GM21526 (cell line): ENCODE measurements around the gene CCDC47.

ENCODE experiments used
- ATAC-seq: cut with Tn5 transposase; IDR thresholded peaks from one replicate; pipeline ENCODE4 v1.9.1; 2021; ENCODE audit warnings: moderate library complexity; ENCODE audit not compliant: unreplicated experiment, low FRiP score

Gene CCDC47

GRCh38 chr17:63699638-63700527 is 73.5 kb downstream of the CCDC47 start, which contains the start of gene LIMD2:
Gene LIMD2, minus strand, starts transcription at chr17:63700125. Its CDS starts 827 bp downstream, at chr17:63699298.
- ATAC-seq, result no peak

DNA sequence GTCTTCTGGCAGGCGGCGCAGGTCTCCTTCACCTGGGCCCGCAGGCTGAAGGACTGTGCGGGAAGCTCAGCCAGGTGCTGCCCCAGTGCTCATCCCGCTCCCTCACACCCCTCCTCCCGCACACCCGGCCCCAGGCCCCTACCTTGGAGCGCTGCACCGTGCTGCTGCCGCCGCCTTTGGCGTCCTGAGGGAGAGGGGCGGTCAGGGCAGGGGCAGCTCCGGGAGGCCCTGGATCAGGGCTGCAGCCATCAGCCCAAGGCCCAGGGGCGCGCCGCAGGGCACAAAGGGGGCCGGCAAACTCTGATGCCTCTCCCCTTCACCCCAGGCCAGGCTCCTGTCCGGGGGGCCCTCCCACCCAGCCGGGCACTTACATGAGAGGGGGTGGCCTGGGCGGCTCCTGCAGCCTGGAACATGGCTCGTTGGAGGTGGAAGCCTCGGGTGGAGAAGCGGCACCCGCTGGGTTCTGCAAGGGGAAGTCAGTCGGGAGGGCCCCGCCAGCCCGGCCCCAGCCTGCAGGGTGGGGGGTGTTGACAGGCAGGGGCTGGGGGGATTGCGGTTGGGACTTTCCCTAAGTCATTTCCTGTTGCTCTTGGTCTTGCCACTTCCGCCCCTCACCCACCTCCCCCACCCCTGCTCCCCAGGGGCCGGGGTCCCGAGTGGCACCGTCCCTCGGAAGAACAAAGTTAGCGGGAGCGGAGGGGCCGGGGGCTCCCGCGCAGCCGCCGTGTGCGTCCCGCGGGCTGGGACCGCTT is 74.3 kb downstream of the CCDC47 start:
- no peak for ATAC-seq

GRCh38 chr17:63698381-63698885 is 75.0 kb downstream of the CCDC47 start:
- no peak for ATAC-seq

- ATAC-seq, result peak; percentile 25
These were observed 75.8 kb downstream of the CCDC47 start for GRCh38 chr17:63697341-63698286.

DNA sequence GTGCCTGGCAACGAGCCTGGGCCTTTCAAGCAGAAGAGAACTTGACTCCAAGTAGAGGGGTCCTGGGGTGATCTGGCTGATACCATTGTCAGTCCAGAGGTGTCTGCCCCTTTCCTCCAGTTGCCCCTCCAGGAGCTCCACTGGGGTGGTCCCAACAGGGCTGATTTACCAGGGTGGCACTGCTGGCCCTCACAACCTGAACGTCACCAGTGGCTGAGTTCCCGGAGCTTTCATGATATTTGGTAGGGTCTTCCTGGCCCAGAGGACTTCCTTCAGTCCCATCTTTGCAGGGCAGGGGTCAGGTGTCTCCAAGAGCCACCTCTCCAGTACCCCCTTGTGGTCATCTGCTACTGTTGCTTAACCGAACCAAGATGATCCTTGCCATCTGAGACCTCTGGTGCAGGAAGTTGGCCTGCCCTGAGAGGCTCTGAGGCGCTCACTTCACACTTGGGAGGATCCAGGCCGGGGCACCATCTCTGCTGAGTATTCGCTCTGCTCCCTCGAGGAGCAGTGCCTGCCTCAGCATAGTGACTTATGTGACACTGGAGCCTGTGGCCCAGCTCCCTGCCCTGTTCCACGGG is 76.9 kb downstream of the CCDC47 start:
- no peak for ATAC-seq

DNA sequence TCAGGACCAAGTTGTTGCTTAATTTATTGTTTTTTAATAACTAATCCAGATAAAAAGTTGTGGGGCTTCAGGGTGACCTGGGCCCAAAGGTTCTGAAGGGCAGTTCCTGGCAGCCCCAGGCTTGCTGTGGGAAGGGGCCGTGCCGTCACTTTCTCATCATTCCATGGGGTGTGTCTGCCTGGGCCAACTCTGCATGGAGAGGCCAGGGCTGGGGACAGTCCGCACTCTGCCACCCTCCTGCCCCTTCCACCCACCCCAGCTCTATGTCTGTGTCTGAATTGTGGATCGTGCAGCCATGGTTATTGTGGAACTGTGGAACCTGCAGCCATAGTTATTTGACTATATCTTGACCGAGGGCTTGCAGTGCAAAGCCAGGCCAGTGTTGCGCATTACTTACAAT is 77.5 kb downstream of the CCDC47 start:
- no peak for ATAC-seq
